CD8-positive, alpha-beta memory T cell (primary cell): Measurements from ENCODE around the gene RARG. TPM values are rescaled to one million over a fixed set of nuclear protein-coding genes. Genes with fewer than 3 reads are reported as not detected.

ENCODE experiments used
- CTCF ChIA-PET: fragments of 350-600 bp; sonication (Branson Sonifier 250); formaldehyde crosslinking; loops from one replicate; lab custom pipeline; 2021; ENCODE audit warnings: antibody characterized with exemption; lab: Charles Lee
- POLR2A ChIA-PET: fragments of 350-600 bp; sonication (Branson Sonifier 250); formaldehyde crosslinking; loops from one replicate; lab custom pipeline; 2021; ENCODE audit warnings: antibody characterized with exemption; lab: Charles Lee
- DNase-seq, 5 donors: peaks; one replicate each; pipeline versions ENCODE4 v3.0.0 to v3.0.0-alpha.2; 2020 to 2022; ENCODE audit warnings: mixed read lengths in 1 of 5
- H3K27ac ChIP-seq: one replicate; pipeline ENCODE4 v1.7.0; 2013; ENCODE audit warnings: low read depth, mild to moderate bottlenecking, low read length, moderate library complexity
- H3K27me3 ChIP-seq: 2 replicates; pipeline ENCODE4 v1.7.0; 2013; ENCODE audit warnings: low read length, mild to moderate bottlenecking; ENCODE audit not compliant: insufficient read depth, poor library complexity, severe bottlenecking
- H3K36me3 ChIP-seq: 2 replicates; pipeline ENCODE4 v1.7.0; 2013; ENCODE audit warnings: mild to moderate bottlenecking, low read length, moderate library complexity; ENCODE audit not compliant: insufficient read depth
- H3K4me1 ChIP-seq: 2 replicates; pipeline ENCODE4 v1.7.0; 2013; ENCODE audit warnings: mild to moderate bottlenecking, low read length, moderate library complexity; ENCODE audit not compliant: insufficient read depth
- H3K4me3 ChIP-seq: 2 replicates; pipeline ENCODE4 v1.7.0; 2013; ENCODE audit warnings: mild to moderate bottlenecking, low read length
- H3K9me3 ChIP-seq: 2 replicates; pipeline ENCODE4 v1.7.0; 2013; ENCODE audit warnings: mild to moderate bottlenecking, low read length
- H3K27ac Mint-ChIP-seq, 8 donors: one replicate each; pipeline ENCODE4 v1.8.0; 2020 to 2021; ENCODE audit warnings: mixed read lengths in 8 of 8, mild to moderate bottlenecking in 6 of 8, inconsistent platforms in 3 of 8, moderate library complexity in 3 of 8
- H3K27me3 Mint-ChIP-seq, 2 donors: one replicate each; pipeline ENCODE4 v1.8.0; 2020 to 2021; ENCODE audit warnings: mixed read lengths in 2 of 2, mild to moderate bottlenecking in 1 of 2, moderate library complexity in 1 of 2
- H3K36me3 Mint-ChIP-seq, 3 donors: one replicate each; pipeline ENCODE4 v1.8.0; 2020 to 2021; ENCODE audit warnings: mixed read lengths in 3 of 3, inconsistent platforms in 1 of 3, mild to moderate bottlenecking in 1 of 3
- H3K4me1 Mint-ChIP-seq, 3 donors: one replicate each; pipeline ENCODE4 v1.8.0; 2020 to 2021; ENCODE audit warnings: mixed read lengths in 3 of 3, inconsistent platforms in 1 of 3, mild to moderate bottlenecking in 1 of 3
- H3K4me3 Mint-ChIP-seq, 7 donors: one replicate each; pipeline ENCODE4 v1.8.0; 2020 to 2021; ENCODE audit warnings: mixed read lengths in 7 of 7, mild to moderate bottlenecking in 6 of 7, moderate library complexity in 4 of 7, inconsistent platforms in 2 of 7
- H3K9me3 Mint-ChIP-seq, 5 donors: one replicate each; pipeline ENCODE4 v1.8.0; 2020 to 2022; ENCODE audit warnings: mixed read lengths in 5 of 5, mild to moderate bottlenecking in 3 of 5, moderate library complexity in 2 of 5, inconsistent platforms in 1 of 5
- polyA plus RNA-seq: library from polyadenylated mRNA; unstranded; fragments of 300-500 nt; fragmentation: Illumina TruSeq; gene quantifications from one replicate; pipeline ENCODE4 v1.2.3, GENCODE V29; 2021
- total RNA-seq, 2 experiments: library from RNA; stranded (reverse); gene quantifications; one replicate each; pipeline ENCODE4 v1.2.3, GENCODE V29; 2021

RARG gene
- total and polyA plus RNA-seq, 3 experiments from 2014 or later: 15.4 to 68.4 (median 67.0) TPM

DNA sequence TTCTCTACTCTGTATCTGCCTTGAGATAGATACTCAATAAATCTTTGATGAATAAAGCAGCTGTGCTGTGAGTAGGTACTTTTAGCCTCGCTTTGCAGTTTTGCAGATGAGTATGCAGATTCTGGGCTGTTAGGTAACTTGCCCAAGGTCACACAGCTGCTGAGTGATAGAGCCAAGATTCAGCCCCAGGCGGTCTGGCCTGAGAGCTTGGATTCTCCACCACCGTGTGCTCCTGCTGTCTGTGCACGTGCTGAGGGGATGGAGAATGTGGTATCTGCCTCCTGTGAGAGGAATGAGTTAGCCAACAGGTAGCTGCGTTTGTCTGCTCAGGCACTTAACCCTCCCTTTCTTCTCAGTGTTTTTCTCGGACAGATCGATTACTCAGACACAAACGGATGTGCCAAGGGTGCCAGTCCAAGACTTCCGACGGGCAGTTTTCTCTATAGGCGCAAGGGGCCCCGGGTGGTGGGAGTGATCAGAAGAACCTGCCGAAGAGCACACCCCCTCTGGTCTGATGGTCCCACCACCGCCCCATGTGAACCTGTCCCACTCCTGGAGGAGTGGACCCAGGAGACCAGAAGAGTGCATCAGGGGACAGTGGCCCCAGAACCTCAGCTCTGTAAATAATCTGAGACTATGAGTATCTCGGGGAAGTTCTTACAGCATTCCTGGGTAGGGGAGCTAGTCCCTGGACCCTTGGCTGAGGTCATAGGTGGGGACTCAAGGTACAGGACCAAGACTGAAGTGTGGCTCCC lies 44.7 kb downstream of the RARG start:
- POLR2A ChIA-PET: interaction anchor here (0.6 to 2.6 kb wide), 4 partner anchors 11 to 110 kb away, joined by 4 to 6 read pairs (median 4); no protein-coding TSS in a partner anchor
- Mint-ChIP-seq H3K4me3 (no peak overlapping the region), H3K4me1 (peaks cover 38 to 64% (median 39%) of the 10 kb centered on the region in 3 donors), H3K36me3 (peaks cover 0 to 93% (median 21%) of the 10 kb centered on the region in 3 donors), H3K27ac (peak overlapping the region in 3 of 8 donors; percentile 15 to 73 (median 52)), H3K9me3 (no peaks in the 10 kb centered on the region), H3K27me3 (no peaks in the 10 kb centered on the region)
- no peak for DNase-seq
- Histone ChIP-seq H3K9me3 (no peaks in the 10 kb centered on the region), H3K27ac (no peak overlapping the region), H3K4me3 (no peak overlapping the region), H3K36me3 (peaks cover 56% of the 10 kb centered on the region), H3K4me1 (peaks cover 23% of the 10 kb centered on the region), H3K27me3 (no peaks in the 10 kb centered on the region)
- CTCF ChIA-PET: interaction anchor here (0.9 to 6.5 kb wide), 13 partner anchors 8 to 158 kb away, joined by 3 to 43 read pairs (median 3); partner anchors contain the start of gene AAAS

DNA sequence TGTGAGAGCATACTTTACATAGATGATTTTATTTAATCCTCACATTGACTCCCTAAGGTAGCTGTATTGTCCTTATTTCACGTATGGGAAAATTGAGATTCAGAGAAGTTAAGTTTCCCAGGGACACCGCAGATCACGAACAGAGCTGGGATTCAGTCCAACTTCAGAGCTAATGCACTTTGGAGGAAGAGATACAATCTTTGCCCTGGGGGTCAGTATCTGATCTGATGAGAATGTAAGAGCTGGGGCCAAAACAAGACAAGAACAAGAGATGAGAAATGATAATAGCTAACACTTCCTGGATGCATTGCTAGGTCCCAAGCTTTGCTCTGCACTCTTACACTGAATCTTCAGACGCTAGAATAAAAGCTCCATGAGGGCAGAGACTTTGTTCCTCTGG lies 45.3 kb downstream of the RARG start:
- H3K27me3 ChIP-seq: no peaks in the 10 kb centered on the region
- peaks cover 0 to 93% (median 19%) of the 10 kb centered on the region in 3 donors for H3K36me3 Mint-ChIP-seq
- H3K9me3 Mint-ChIP-seq: no peaks in the 10 kb centered on the region
- no peak overlapping the region for H3K27ac ChIP-seq
- POLR2A ChIA-PET: interaction anchor here (1.6 to 2.6 kb wide), 2 partner anchors 12 to 111 kb away, joined by 4 to 6 read pairs; no protein-coding TSS in a partner anchor
- no peak overlapping the region for H3K4me3 ChIP-seq
- H3K36me3 ChIP-seq: peaks cover 56% of the 10 kb centered on the region
- DNase-seq: no peak
- H3K4me1 ChIP-seq: peaks cover 29% of the 10 kb centered on the region
- CTCF ChIA-PET: interaction anchor here (0.9 to 6.5 kb wide), 8 partner anchors 9 to 158 kb away, joined by 3 to 43 read pairs (median 4); no protein-coding TSS in a partner anchor
- H3K4me1 Mint-ChIP-seq: peaks cover 41 to 70% (median 45%) of the 10 kb centered on the region in 3 donors
- peak overlapping the region in 2 of 8 donors; percentile 3 to 35 for H3K27ac Mint-ChIP-seq
- no peaks in the 10 kb centered on the region for H3K9me3 ChIP-seq
- H3K27me3 Mint-ChIP-seq: no peaks in the 10 kb centered on the region
- no peak overlapping the region for H3K4me3 Mint-ChIP-seq

DNA sequence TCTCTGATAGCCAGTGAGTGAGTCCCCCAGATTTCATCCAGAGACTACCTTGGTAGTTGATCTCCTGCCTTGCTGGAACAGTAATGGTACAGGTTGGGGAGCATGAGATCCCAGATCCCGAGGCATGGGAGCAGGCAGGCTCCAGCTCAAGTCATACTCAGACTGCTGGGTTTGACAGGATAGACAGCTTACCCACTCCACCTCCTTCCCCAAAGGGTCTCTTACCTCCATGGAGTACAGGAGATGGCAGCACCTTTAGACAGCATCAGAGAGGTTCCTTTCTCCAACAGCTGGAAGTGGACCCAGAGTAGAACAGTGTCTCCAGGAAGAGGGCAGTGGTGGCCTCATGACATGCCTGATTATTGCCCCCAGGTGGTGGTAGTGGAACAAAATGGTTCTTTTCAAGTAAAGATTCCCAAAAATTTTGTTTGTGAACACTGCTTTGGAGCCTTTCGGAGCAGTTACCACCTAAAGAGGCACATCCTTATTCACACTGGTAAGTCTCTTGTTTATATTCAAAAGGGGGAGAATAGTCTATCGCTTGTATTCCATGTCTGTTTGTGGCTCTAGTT lies 46.3 kb downstream of the RARG start:
- Mint-ChIP-seq H3K27me3 (no peaks in the 10 kb centered on the region), H3K27ac (peak overlapping the region in 5 of 8 donors; percentile 8 to 79 (median 36)), H3K4me3 (no peak overlapping the region), H3K36me3 (peaks cover 0 to 90% (median 19%) of the 10 kb centered on the region in 3 donors), H3K4me1 (peaks cover 46 to 73% (median 51%) of the 10 kb centered on the region in 3 donors), H3K9me3 (no peaks in the 10 kb centered on the region)
- POLR2A ChIA-PET: interaction anchor here (2.6 kb wide), 1 partner anchor 13 kb away, joined by 6 read pairs; no protein-coding TSS in a partner anchor
- H3K27me3 ChIP-seq: no peaks in the 10 kb centered on the region
- no peak overlapping the region for H3K27ac ChIP-seq
- CTCF ChIA-PET: interaction anchor here (0.7 to 1.9 kb wide), 8 partner anchors 11 to 119 kb away, joined by 3 to 5 read pairs (median 3); no protein-coding TSS in a partner anchor
- no peak for DNase-seq
- H3K9me3 ChIP-seq: no peaks in the 10 kb centered on the region
- H3K4me3 ChIP-seq: no peak overlapping the region
- H3K4me1 ChIP-seq: peaks cover 36% of the 10 kb centered on the region
- peaks cover 48% of the 10 kb centered on the region for H3K36me3 ChIP-seq

DNA sequence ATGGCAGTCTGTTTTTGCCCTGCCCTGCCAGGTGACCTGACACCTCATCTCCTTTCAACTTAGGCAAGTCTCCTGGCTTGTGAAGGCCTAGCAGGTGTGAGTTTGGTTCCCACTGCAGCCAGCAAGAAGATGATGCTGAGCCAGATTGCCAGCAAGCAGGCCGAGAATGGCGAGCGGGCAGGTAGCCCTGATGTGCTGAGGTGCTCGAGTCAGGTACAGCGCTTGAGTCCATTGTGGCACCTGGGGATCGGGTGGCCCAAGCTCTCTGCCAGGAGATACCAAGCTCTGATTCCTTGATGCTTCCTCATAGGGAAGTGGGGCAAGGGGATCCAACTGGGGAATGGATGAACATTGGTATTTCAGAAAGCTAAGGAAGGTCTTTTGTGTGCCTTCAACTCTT lies 47.2 kb downstream of the RARG start:
- no peak overlapping the region for H3K4me3 ChIP-seq
- no peaks in the 10 kb centered on the region for H3K27me3 ChIP-seq
- H3K9me3 ChIP-seq: no peaks in the 10 kb centered on the region
- H3K27me3 Mint-ChIP-seq: no peaks in the 10 kb centered on the region
- H3K27ac Mint-ChIP-seq: peak overlapping the region in 5 of 8 donors; percentile 4 to 87 (median 27)
- H3K4me1 ChIP-seq: peaks cover 37% of the 10 kb centered on the region
- CTCF ChIA-PET: interaction anchor here (0.7 to 1.9 kb wide), 8 partner anchors 12 to 118 kb away, joined by 3 to 5 read pairs (median 3); no protein-coding TSS in a partner anchor
- no peak for DNase-seq
- H3K36me3 ChIP-seq: peaks cover 48% of the 10 kb centered on the region
- H3K4me1 Mint-ChIP-seq: peaks cover 45 to 72% (median 51%) of the 10 kb centered on the region in 3 donors
- H3K9me3 Mint-ChIP-seq: no peaks in the 10 kb centered on the region
- peak overlapping the region in 1 of 7 donors; percentile 1 for H3K4me3 Mint-ChIP-seq
- no peak overlapping the region for H3K27ac ChIP-seq
- H3K36me3 Mint-ChIP-seq: peaks cover 0 to 88% (median 19%) of the 10 kb centered on the region in 3 donors
- POLR2A ChIA-PET: interaction anchor here (0.6 to 2.6 kb wide), 2 partner anchors 14 to 23 kb away, joined by 4 to 6 read pairs; no protein-coding TSS in a partner anchor

DNA sequence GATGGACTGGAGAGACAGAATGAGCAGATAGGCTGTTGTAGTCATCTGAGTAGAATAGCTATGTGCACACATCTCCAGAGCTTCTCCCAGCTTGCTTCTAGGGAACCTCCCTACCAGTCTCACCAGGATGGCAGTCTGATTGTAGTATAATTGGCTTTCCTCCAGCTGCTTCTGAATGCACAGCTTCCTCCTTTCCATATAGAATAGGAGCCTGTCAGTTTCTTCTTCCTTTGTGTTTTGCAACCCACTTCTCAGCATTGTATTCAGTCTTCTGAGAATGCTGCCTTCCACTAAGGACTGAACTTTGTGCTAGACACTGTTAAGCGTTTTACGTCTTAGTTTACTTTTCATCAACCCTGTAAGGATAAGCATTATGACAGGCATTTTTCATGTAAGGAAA lies 49.1 kb downstream of the RARG start:
- ChIA-PET CTCF (interaction anchor here (1.0 to 3.7 kb wide), 8 partner anchors 11 to 85 kb away, joined by 3 to 18 read pairs (median 4); partner anchors contain the start of genes ESPL1 and SOAT2), POLR2A (interaction anchor here (1.1 to 4.1 kb wide), 2 partner anchors 10 to 24 kb away, joined by 3 to 20 read pairs; partner anchors contain the start of gene ITGB7)
- Mint-ChIP-seq H3K4me3 (peak overlapping the region; percentile 57 to 97 (median 93)), H3K4me1 (peaks cover 52 to 72% (median 56%) of the 10 kb centered on the region in 3 donors), H3K27ac (peak overlapping the region in 6 of 8 donors; percentile 21 to 95 (median 75)), H3K9me3 (no peaks in the 10 kb centered on the region), H3K36me3 (peaks cover 0 to 72% (median 19%) of the 10 kb centered on the region in 3 donors), H3K27me3 (no peaks in the 10 kb centered on the region)
- Histone ChIP-seq H3K4me1 (peaks cover 45% of the 10 kb centered on the region), H3K9me3 (no peaks in the 10 kb centered on the region), H3K27ac (no peak overlapping the region), H3K27me3 (no peaks in the 10 kb centered on the region), H3K36me3 (peaks cover 43% of the 10 kb centered on the region), H3K4me3 (no peak overlapping the region)
- no peak for DNase-seq

DNA sequence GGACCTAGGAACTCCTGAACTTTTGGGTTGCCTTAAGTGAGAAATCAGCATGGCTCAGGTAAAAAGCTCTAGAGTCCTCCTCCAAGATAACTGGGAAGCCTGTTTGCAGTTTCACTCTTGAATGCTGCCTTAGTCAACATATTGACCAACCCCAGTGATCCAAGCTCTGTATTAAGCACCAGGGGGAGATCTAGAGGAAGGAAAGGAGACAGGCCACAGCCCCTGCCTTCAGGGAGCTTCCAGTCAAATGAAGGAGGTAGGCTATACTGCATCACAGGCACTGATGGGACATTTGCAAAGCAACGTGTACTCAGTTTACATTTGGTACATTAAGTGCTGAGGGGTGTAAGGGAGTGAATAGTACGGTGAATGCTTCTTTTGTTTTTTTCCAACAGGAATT lies 50.1 kb downstream of the RARG start:
- H3K4me3 ChIP-seq: peak overlapping the region; percentile 70
- Mint-ChIP-seq H3K4me1 (peaks cover 52 to 68% (median 56%) of the 10 kb centered on the region in 3 donors), H3K9me3 (no peaks in the 10 kb centered on the region), H3K27ac (peak overlapping the region; percentile 79 to 97 (median 95)), H3K27me3 (no peaks in the 10 kb centered on the region), H3K36me3 (peaks cover 0 to 62% (median 19%) of the 10 kb centered on the region in 3 donors), H3K4me3 (peak overlapping the region; percentile 89 to 97 (median 93))
- ChIA-PET CTCF (interaction anchor here (1.0 to 3.7 kb wide), 9 partner anchors 10 to 113 kb away, joined by 3 to 30 read pairs (median 11); partner anchors contain the start of genes ESPL1, ITGB7 and SOAT2), POLR2A (interaction anchor here (0.6 to 4.1 kb wide), 7 partner anchors 16 to 319 kb away, joined by 3 to 20 read pairs (median 8); partner anchors contain the start of genes ITGB7, MYG1, PFDN5 and SPRYD3)
- H3K9me3 ChIP-seq: no peaks in the 10 kb centered on the region
- H3K27ac ChIP-seq: no peak overlapping the region
- DNase-seq: no peak
- H3K36me3 ChIP-seq: peaks cover 33% of the 10 kb centered on the region
- no peaks in the 10 kb centered on the region for H3K27me3 ChIP-seq
- H3K4me1 ChIP-seq: peaks cover 45% of the 10 kb centered on the region

DNA sequence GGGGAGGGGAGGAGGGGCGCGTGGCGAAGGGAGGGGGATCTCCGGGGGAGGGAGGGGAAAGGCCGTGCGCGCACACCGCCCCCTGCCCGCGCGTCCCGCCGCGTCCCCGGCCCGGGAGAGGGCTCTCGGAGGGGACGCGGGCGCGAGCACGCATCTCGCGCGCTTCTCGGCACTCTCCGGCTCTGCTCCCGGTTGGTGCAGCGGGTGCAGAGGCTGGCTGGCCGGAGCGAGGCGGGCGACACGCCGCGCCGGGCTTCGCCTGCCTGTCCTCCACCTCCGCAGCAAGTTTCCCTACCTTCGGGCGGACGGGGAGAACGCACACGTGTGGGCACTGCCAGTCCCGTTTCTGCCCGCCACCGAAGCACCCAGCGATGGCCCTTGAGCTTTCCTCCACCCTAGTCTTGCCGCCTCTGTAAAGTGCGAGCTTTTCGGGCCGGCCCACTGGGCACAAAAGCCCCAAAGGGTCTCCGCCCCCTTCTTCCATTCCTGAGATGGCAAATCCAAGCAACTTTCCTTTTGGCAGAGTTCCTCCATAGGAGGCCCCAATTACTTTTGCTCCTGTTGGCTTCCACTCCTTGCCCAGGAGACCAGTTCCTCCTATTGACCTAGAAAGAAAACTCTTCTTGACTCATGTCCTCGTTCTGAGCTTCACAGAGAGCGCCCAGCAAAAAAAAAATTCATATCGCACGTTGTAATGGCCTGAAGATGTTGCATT lies 50.9 kb downstream of the RARG start:
- Histone ChIP-seq H3K4me3 (peak overlapping the region; percentile 79), H3K27ac (peak overlapping the region; percentile 86), H3K9me3 (no peaks in the 10 kb centered on the region), H3K4me1 (peaks cover 45% of the 10 kb centered on the region), H3K36me3 (peaks cover 25% of the 10 kb centered on the region), H3K27me3 (no peaks in the 10 kb centered on the region)
- Mint-ChIP-seq H3K4me1 (peaks cover 52 to 61% (median 56%) of the 10 kb centered on the region in 3 donors), H3K27me3 (no peaks in the 10 kb centered on the region), H3K4me3 (peak overlapping the region; percentile 89 to 97 (median 93)), H3K9me3 (no peaks in the 10 kb centered on the region), H3K27ac (peak overlapping the region; percentile 79 to 97 (median 95)), H3K36me3 (peaks cover 0 to 54% (median 13%) of the 10 kb centered on the region in 3 donors)
- POLR2A ChIA-PET: interaction anchor here (0.6 to 4.1 kb wide), 18 partner anchors 9 to 320 kb away, joined by 3 to 20 read pairs (median 7); partner anchors contain the start of genes ESPL1, ITGB7, MYG1 and PFDN5
- CTCF ChIA-PET: interaction anchor here (0.8 to 3.7 kb wide), 21 partner anchors 8 to 164 kb away, joined by 3 to 30 read pairs (median 6); partner anchors contain the start of genes AAAS, ESPL1 and ITGB7
- DNase-seq: peak in 3 of 5 donors; percentile 64 to 87 (median 65)
